Glutamatergic neuron (in vitro differentiated cells): ENCODE measurements around the gene MIPEP. TPM values are rescaled to one million over a fixed set of nuclear protein-coding genes. Genes with fewer than 3 reads are reported as not detected.

Source experiments
- DNase-seq: peaks from one replicate; pipeline ENCODE4 v3.0.0; 2022
- H3K27ac Mint-ChIP-seq: one replicate; pipeline ENCODE4 v1.8.0; 2020; ENCODE audit warnings: mild to moderate bottlenecking, mixed read lengths, inconsistent platforms; ENCODE audit not compliant: unreplicated experiment
- H3K27me3 Mint-ChIP-seq: one replicate; pipeline ENCODE4 v1.8.0; 2020; ENCODE audit warnings: mild to moderate bottlenecking, moderate library complexity, mixed read lengths, inconsistent platforms; ENCODE audit not compliant: unreplicated experiment
- H3K36me3 Mint-ChIP-seq: one replicate; pipeline ENCODE4 v1.8.0; 2020; ENCODE audit warnings: mild to moderate bottlenecking, mixed read lengths, inconsistent platforms; ENCODE audit not compliant: unreplicated experiment
- H3K4me1 Mint-ChIP-seq: one replicate; pipeline ENCODE4 v1.8.0; 2020; ENCODE audit warnings: mild to moderate bottlenecking, low read depth, mixed read lengths, inconsistent platforms; ENCODE audit not compliant: unreplicated experiment
- H3K4me3 Mint-ChIP-seq: one replicate; pipeline ENCODE4 v1.8.0; 2020; ENCODE audit warnings: mild to moderate bottlenecking, mixed read lengths, inconsistent platforms; ENCODE audit not compliant: unreplicated experiment
- H3K9me3 Mint-ChIP-seq: one replicate; pipeline ENCODE4 v1.8.0; 2020; ENCODE audit warnings: mild to moderate bottlenecking, moderate library complexity, mixed read lengths, inconsistent platforms; ENCODE audit not compliant: unreplicated experiment
- total RNA-seq: library from RNA; stranded (reverse); fragmentation: NEBNext Ultra II Directional; extraction: Animal tissue kit (Norgen Biotek cat#: 25700); gene quantifications from one replicate; pipeline ENCODE4 v1.2.1, GENCODE V29; 2021; ENCODE audit not compliant: unreplicated experiment
- TF ChIP-seq, protein P1 (sequence below): fragments of 200-600 bp; sonication (generic); IDR thresholded peaks from one replicate; pipeline ENCODE4 v1.5.0; 2021; ENCODE audit not compliant: partially characterized antibody, unreplicated experiment

Gene MIPEP
- total RNA-seq, 1 donor from 2014 or later, result 7.1 TPM

DNA sequence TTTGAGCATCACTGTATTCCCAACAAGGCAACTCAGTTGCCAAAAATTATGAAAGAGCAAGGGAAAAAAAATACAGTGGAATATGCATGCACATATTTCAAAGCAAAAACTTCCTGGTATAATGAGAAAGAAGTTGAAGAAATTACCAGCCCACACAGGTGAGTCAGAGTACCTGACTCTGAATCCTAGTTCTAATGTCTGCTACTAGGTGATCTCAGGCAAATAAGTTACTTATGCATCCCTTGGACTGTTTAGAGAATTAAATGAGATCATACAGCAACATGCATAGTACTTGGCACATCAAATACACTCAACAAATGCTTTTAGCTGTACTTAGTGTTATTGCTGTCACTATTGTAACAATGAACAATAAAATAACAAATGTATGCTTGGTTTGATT, 144.9 kb downstream of the MIPEP start:
- no peaks in the 10 kb centered on the region for H3K9me3 Mint-ChIP-seq
- peaks cover 2% of the 10 kb centered on the region for H3K27me3 Mint-ChIP-seq
- no peaks in the 10 kb centered on the region for H3K36me3 Mint-ChIP-seq
- no peak for DNase-seq
- H3K4me3 Mint-ChIP-seq, result no peak overlapping the region
- peaks cover 4% of the 10 kb centered on the region for H3K4me1 Mint-ChIP-seq
- H3K27ac Mint-ChIP-seq, result no peak overlapping the region
- TF ChIP-seq, protein P1, sequence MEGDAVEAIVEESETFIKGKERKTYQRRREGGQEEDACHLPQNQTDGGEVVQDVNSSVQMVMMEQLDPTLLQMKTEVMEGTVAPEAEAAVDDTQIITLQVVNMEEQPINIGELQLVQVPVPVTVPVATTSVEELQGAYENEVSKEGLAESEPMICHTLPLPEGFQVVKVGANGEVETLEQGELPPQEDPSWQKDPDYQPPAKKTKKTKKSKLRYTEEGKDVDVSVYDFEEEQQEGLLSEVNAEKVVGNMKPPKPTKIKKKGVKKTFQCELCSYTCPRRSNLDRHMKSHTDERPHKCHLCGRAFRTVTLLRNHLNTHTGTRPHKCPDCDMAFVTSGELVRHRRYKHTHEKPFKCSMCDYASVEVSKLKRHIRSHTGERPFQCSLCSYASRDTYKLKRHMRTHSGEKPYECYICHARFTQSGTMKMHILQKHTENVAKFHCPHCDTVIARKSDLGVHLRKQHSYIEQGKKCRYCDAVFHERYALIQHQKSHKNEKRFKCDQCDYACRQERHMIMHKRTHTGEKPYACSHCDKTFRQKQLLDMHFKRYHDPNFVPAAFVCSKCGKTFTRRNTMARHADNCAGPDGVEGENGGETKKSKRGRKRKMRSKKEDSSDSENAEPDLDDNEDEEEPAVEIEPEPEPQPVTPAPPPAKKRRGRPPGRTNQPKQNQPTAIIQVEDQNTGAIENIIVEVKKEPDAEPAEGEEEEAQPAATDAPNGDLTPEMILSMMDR, result no peak

DNA sequence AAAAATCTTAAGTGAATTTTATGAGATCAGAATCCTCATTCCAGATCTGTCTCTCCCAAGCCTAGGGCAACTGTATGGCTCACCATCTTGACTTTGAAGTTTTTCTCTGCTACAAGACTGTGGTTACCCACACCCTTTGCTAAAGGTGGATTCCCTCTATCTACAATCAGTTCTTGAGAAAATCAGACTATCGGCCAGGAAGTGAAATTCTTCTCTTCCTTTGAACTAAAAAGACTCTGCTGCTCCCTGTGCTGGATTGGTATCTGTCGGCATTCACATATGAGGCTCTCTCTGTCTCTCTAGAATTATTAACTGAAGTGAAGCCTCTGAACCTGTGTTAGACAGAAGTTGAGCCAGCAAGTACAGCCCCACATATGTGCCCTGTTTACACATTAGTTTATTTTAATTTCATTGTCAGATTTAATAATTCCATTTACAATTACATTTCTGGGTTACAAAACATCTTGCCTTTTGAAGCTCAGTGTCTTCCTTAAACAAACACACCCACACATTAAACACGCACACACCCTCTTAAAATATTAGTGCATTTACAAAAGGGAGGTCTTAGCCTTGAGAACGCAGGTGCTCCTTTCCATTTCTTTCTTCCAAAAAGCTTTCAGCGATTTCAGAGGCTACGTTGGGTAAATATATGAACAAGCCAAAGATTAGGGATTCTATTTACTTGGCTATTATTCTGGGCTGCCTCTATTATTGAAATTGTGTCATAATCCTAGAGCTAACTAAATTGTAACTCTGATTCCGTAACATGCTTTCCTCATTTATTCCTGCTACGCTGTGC, 145.7 kb downstream of the MIPEP start:
- H3K27ac Mint-ChIP-seq, result no peak overlapping the region
- DNase-seq, result no peak
- no peak overlapping the region for H3K4me3 Mint-ChIP-seq
- peaks cover 2% of the 10 kb centered on the region for H3K27me3 Mint-ChIP-seq
- H3K9me3 Mint-ChIP-seq, result no peaks in the 10 kb centered on the region
- H3K36me3 Mint-ChIP-seq, result no peaks in the 10 kb centered on the region
- H3K4me1 Mint-ChIP-seq, result peaks cover 4% of the 10 kb centered on the region
- TF ChIP-seq, protein P1, result no peak

DNA sequence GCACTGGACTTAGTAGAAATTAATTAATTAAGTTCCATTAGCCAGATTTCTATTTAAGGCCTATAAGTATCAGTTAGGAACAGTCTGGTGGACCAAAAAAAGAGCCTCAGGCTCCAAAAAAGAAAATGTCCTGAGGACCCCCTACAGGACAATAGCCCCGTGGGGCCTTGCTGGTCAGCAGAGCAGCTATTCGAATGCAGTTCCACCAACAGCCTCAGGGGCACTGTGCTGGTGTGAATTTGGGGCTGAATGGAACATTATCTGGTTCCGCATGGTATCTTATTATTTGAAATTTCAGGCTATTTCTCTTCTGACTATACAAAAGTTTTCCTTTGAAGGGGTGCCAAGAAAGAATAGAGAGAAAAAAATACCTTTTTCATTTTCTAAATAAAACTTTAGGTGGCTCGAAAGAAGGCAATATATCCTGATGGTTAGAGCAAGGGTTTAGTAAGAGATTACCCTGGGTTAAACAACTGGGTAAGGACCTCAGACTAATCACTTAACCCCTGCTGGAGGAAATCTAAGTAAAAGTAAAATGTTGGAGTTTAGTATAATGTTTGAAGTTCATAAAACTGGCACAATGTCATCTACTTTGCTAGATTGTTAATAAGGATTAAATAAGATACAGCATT, 147.2 kb downstream of the MIPEP start:
- H3K4me3 Mint-ChIP-seq, result no peak overlapping the region
- DNase-seq, result peak; percentile 68
- H3K4me1 Mint-ChIP-seq, result peaks cover 4% of the 10 kb centered on the region
- H3K27me3 Mint-ChIP-seq, result peaks cover 2% of the 10 kb centered on the region
- TF ChIP-seq, protein P1, result peak; percentile 79
- H3K27ac Mint-ChIP-seq, result no peak overlapping the region
- H3K9me3 Mint-ChIP-seq, result no peaks in the 10 kb centered on the region
- no peaks in the 10 kb centered on the region for H3K36me3 Mint-ChIP-seq

DNA sequence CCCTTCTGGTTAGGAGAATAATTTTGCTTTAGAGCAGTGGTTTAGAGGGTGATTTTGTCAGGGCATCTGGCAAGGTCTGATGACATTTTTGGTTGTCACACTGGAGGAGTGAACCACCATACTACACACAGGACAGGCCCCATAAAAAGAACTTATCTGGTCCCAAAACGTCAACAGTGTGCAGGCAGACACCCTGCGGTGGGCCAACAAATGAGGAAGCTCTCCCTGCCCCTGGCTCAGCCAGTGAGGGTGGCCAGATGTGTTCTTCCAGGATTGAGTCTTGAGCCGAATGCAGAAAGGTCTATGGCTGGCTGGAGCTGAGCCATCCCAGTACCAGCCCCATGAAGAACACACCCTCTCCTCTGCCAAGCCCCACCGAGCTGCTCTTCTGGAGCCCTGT, 149.2 kb downstream of the MIPEP start:
- H3K27ac Mint-ChIP-seq, result no peak overlapping the region
- TF ChIP-seq, protein P1, result no peak
- peaks cover 2% of the 10 kb centered on the region for H3K27me3 Mint-ChIP-seq
- no peaks in the 10 kb centered on the region for H3K9me3 Mint-ChIP-seq
- no peak overlapping the region for H3K4me3 Mint-ChIP-seq
- H3K36me3 Mint-ChIP-seq, result no peaks in the 10 kb centered on the region
- peaks cover 4% of the 10 kb centered on the region for H3K4me1 Mint-ChIP-seq
- DNase-seq, result no peak

DNA sequence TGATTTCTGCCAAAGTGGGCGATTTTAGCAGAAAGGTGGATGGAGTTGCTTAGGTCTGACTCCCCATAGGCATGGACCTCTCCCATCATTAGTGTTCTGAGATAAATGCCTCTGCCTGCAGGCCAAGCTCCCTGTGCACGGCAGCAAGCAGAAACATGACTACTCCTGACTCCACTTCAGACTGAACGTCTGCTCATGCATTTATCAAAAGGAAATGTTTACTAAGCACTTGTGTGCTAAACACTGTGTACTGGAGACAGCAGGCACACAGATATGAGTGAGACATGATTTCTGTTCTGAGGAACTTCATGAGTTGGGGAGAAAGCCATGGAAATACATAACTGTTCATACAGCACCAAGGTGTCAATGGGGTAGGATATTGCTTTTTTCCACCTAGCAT, 149.6 kb downstream of the MIPEP start:
- Mint-ChIP-seq H3K4me1 (peaks cover 4% of the 10 kb centered on the region), H3K9me3 (no peaks in the 10 kb centered on the region), H3K27me3 (peaks cover 2% of the 10 kb centered on the region), H3K27ac (no peak overlapping the region), H3K36me3 (no peaks in the 10 kb centered on the region), H3K4me3 (no peak overlapping the region)
- DNase-seq, result no peak
- TF ChIP-seq, protein P1, result no peak
